GM12878 (cell line): ENCODE data around the gene TMEM250. TPM values are rescaled to one million over a fixed set of nuclear protein-coding genes. Genes with fewer than 3 reads are reported as not detected.

Experiments used
- ATAC-seq: fragments of 200-7000 bp; cut with Tn5 transposase; 3 replicates; pipeline ENCODE4 v1.9.1; 2020; ENCODE audit warnings: mild to moderate bottlenecking, moderate library complexity
- BruUV-seq: library from RNA; stranded (reverse); fragments of 400-500 nt; replicated peaks from 2 replicates; lab custom pipeline; 2021; lab: Mats Ljungman, UMichigan
- CTCF ChIA-PET: fragments of 300-600 bp; sonication (Branson Sonifier 250); formaldehyde crosslinking; extraction: SDS; loops from one replicate; lab custom pipeline; 2021; ENCODE audit warnings: inconsistent platforms; lab: Yijun Ruan, JAX
- POLR2A ChIA-PET: fragments of 350-600 bp; formaldehyde crosslinking; extraction: SDS; loops from one replicate; lab custom pipeline; 2021; ENCODE audit warnings: inconsistent platforms; lab: Charles Lee
- RAD21 ChIA-PET: fragments of 300-600 bp; sonication (Branson Sonifier 250); formaldehyde crosslinking; loops from one replicate; lab custom pipeline; 2023; ENCODE audit warnings: antibody characterized with exemption; ENCODE audit not compliant: unreplicated experiment; lab: Charles Lee
- SMC1A ChIA-PET: fragments of 300-600 bp; sonication (Branson Sonifier 250); formaldehyde crosslinking; loops from one replicate; lab custom pipeline; 2023; ENCODE audit not compliant: unreplicated experiment, uncharacterized antibody; lab: Charles Lee
- DNase-seq: peaks from one replicate; pipeline ENCODE4 v3.0.0-alpha.2; 2011; ENCODE audit warnings: low read depth, low spot score
- FAIRE-seq: peaks from 3 replicates; lab custom pipeline; 2011; peaks lifted over from hg19 to GRCh38; lab: Jason Lieb, UNC
- H2AFZ ChIP-seq: 2 replicates; pipeline ENCODE4 v1.6.0; 2011; ENCODE audit warnings: low read depth, low read length, control low read depth; ENCODE audit not compliant: control insufficient read depth
- H3K27ac ChIP-seq: 2 replicates; pipeline ENCODE4 v1.5.1; 2011; ENCODE audit warnings: control low read depth; ENCODE audit not compliant: control insufficient read depth, insufficient read depth
- H3K27me3 ChIP-seq, 2 experiments: replicated peaks in 1 of 2; 2 replicates each; pipeline versions ENCODE4 v1.6.0 to v1.6.1; 2011; ENCODE audit warnings: low read length in 1 of 2; ENCODE audit not compliant: control insufficient read depth in 2 of 2, insufficient read depth in 2 of 2
- H3K36me3 ChIP-seq, 2 experiments: 2 replicates each; pipeline ENCODE4 v1.5.1; 2011; ENCODE audit warnings: low read length in 1 of 2; ENCODE audit not compliant: control insufficient read depth in 2 of 2, insufficient read depth in 2 of 2
- H3K4me1 ChIP-seq: 2 replicates; pipeline ENCODE4 v1.6.1; 2011; ENCODE audit warnings: mild to moderate bottlenecking, low read length, moderate library complexity, mixed read lengths; ENCODE audit not compliant: control insufficient read depth, insufficient read depth
- H3K4me2 ChIP-seq: 2 replicates; pipeline ENCODE4 v1.6.0; 2011; ENCODE audit warnings: control low read depth; ENCODE audit not compliant: control insufficient read depth, insufficient read depth
- H3K4me3 ChIP-seq: fragments of 200-600 bp; sonication (generic); 2 replicates; pipeline ENCODE4 v1.5.1; 2016
- H3K79me2 ChIP-seq: 2 replicates; pipeline ENCODE4 v1.6.0; 2011; ENCODE audit warnings: low read length; ENCODE audit not compliant: control insufficient read depth, insufficient read depth
- H3K9ac ChIP-seq: 2 replicates; pipeline ENCODE4 v1.8.0; 2011; ENCODE audit warnings: low read length, control low read depth, mixed read lengths; ENCODE audit not compliant: control insufficient read depth, insufficient read depth
- H3K9me3 ChIP-seq: replicated peaks from 3 replicates; pipeline ENCODE4 v1.5.1; 2011; ENCODE audit warnings: mild to moderate bottlenecking, low read length; ENCODE audit not compliant: control insufficient read depth, insufficient read depth
- H4K20me1 ChIP-seq: 2 replicates; pipeline ENCODE4 v1.6.0; 2011; ENCODE audit not compliant: control insufficient read depth, insufficient read depth
- CTCF ChIP-seq, 3 experiments: IDR thresholded peaks in 2 of 3; conservative IDR thresholded peaks in 1 of 3; 2 replicates each; pipeline ENCODE4 v1.5.1; 2011; ENCODE audit warnings: low read depth in 3 of 3, low read length in 3 of 3, mild to moderate bottlenecking in 3 of 3, control low read depth in 2 of 3, moderate library complexity in 2 of 3, inconsistent platforms in 1 of 3, mixed read lengths in 1 of 3; ENCODE audit not compliant: control insufficient read depth in 2 of 3, insufficient read depth in 1 of 3; ENCODE audit errors: extremely low read depth in 1 of 3
- FOS ChIP-seq: IDR thresholded peaks from 3 replicates; pipeline ENCODE4 v1.6.1; 2011; ENCODE audit warnings: borderline replicate concordance; ENCODE audit not compliant: insufficient read length; ENCODE audit errors: extremely low read depth
- IRF4 ChIP-seq: IDR thresholded peaks from 2 replicates; pipeline ENCODE4 v1.6.1; 2011; ENCODE audit warnings: low read depth, low read length
- POLR2AphosphoS5 ChIP-seq: IDR thresholded peaks from 2 replicates; pipeline ENCODE4 v1.6.1; 2011; ENCODE audit warnings: mild to moderate bottlenecking, low read length, inconsistent platforms
- SPI1 ChIP-seq: IDR thresholded peaks from 2 replicates; pipeline ENCODE4 v1.6.1; 2011; ENCODE audit warnings: low read depth, mild to moderate bottlenecking, low read length, moderate library complexity, borderline replicate concordance; ENCODE audit not compliant: insufficient read depth
- ZSCAN29 ChIP-seq: fragments of 450-650 bp; IDR thresholded peaks from 2 replicates; pipeline ENCODE4 v1.6.1; 2017; ENCODE audit warnings: mild to moderate bottlenecking, moderate library complexity
- WGBS: methylation state at CpG from one replicate; pipeline ENCODE4 v1.1.6; 2016; ENCODE audit warnings: low lambda C conversion rate; ENCODE audit not compliant: insufficient replicate concordance, insufficient coverage; ENCODE audit errors: missing lambda C conversion rate; 5-methylcytosine and 5-hydroxymethylcytosine counted together
- in situ Hi-C: fragments of 300-500 bp; cut with MboI; formaldehyde crosslinking; loops from 9 replicates; pipeline ENCODE4 v1.14.3; 2018; ENCODE audit warnings: mixed read lengths
- intact Hi-C: fragments of 100-400 bp; cut with micrococcal nuclease; formaldehyde crosslinking; loops from one replicate; pipeline ENCODE4 v1.14.2; 2022; ENCODE audit not compliant: unreplicated experiment
- polyA plus RNA-seq, 11 experiments: library from polyadenylated mRNA; depleted of rRNA in 4 of 11; unstranded in 6 of 11; stranded (reverse) in 5 of 11; fragments of >200 nt; fragmentation: Nextera tagmentation in 4 of 11; fragmentation: Illumina TruSeq in 1 of 11; extraction: Ambion mirVana in 4 of 11; extraction: Trizol in 1 of 11; gene quantifications; 1 replicate in 1 of 11; 2 replicates in 10 of 11; pipeline versions ENCODE4 v1.2.1 to v1.2.3, GENCODE V29; 2011 to 2016; ENCODE audit warnings: inconsistent platforms in 2 of 11, missing spikeins in 2 of 11, low read depth in 1 of 11
- total RNA-seq, 4 experiments: library from RNA; depleted of rRNA in 3 of 4; stranded (reverse); fragments of >200 nt in 3 of 4; fragmentation: Illumina TruSeq in 1 of 4; extraction: Trizol in 1 of 4; gene quantifications; 2 replicates each; pipeline versions ENCODE4 v1.2.1 to v1.2.3, GENCODE V29; 2013 to 2021

The TMEM250 gene
- total and polyA plus RNA-seq, 10 of the 15 experiments (the other 5 are each of a cell fraction or from before 2014, with no cell fraction given), result 0.39 to 39.9 (median 8.5) TPM

GRCh38 chr9:136098844-136099243 is 19.8 kb downstream of the TMEM250 start:
- H3K36me3 ChIP-seq, result no peaks in the 10 kb centered on the region
- DNase-seq (no peak), FAIRE-seq (no peak), ATAC-seq (peak; percentile 38)
- in situ Hi-C loops (no loop called here), intact Hi-C loops (no loop called here)
- ChIA-PET RAD21 (interaction anchor here (6.9 kb wide), 1 partner anchor 10 kb away, joined by 52 read pairs; no protein-coding TSS in a partner anchor), CTCF (no interaction called here), POLR2A (interaction anchor here (0.9 kb wide), 1 partner anchor 11 kb away, joined by 3 read pairs; no protein-coding TSS in a partner anchor), SMC1A (interaction anchor here (4.1 kb wide), 1 partner anchor 11 kb away, joined by 19 read pairs; no protein-coding TSS in a partner anchor)
- no peak overlapping the region for H2AFZ ChIP-seq
- H3K27ac ChIP-seq, result no peak overlapping the region
- no peaks in the 10 kb centered on the region for H4K20me1 ChIP-seq
- TF ChIP-seq POLR2AphosphoS5 (no peak), SPI1 (no peak), FOS (no peak), CTCF (IDR thresholded peaks at IDR 0.05 in 2 of 3, conservative IDR thresholded peaks at IDR 0.05 in 1 of 3; ENCODE audit: control insufficient read depth in 2 of 3, extremely low read depth in 1 of 3, insufficient read depth in 1 of 3, low read depth in 3 of 3, low read length in 3 of 3) (0 out of 6 replicates have a peak, but pooled peaks of 1 of the 3 experiments have one; percentile 7), IRF4 (no peak), ZSCAN29 (no peak)
- BruUV-seq, result no TSS peak
- H3K4me3 ChIP-seq, result no peak overlapping the region
- no peak overlapping the region for H3K4me2 ChIP-seq
- H3K9me3 ChIP-seq, result no peaks in the 10 kb centered on the region
- peaks cover 3% of the 10 kb centered on the region; the same call in 1 of the 2 replicates for H3K4me1 ChIP-seq
- H3K9ac ChIP-seq, result no peak overlapping the region
- H3K27me3 ChIP-seq, result no peaks in the 10 kb centered on the region
- 14% methylated on average over 14 of the region's 14 CpGs for WGBS
- peaks cover 3% of the 10 kb centered on the region for H3K79me2 ChIP-seq
